Mammary epithelial cell (primary cell): ENCODE results near the gene SLITRK6.
A peak's percentile ranks its signal among the peaks of the same experiment; 100 is the strongest.

Experiments
- CTCF ChIP-seq, 2 donors: IDR thresholded peaks in 1 of 2; conservative IDR thresholded peaks in 1 of 2; 2 replicates each; pipeline ENCODE4 v1.5.1; 2011 to 2012; ENCODE audit warnings: inconsistent platforms in 2 of 2, low read length in 2 of 2, mild to moderate bottlenecking in 2 of 2, control low read depth in 1 of 2, low read depth in 1 of 2; ENCODE audit not compliant: insufficient read depth in 1 of 2; ENCODE audit errors: extremely low read depth in 1 of 2
- EZH2 ChIP-seq: IDR thresholded peaks from 2 replicates; pipeline ENCODE4 v1.6.1; 2012; ENCODE audit warnings: low read length, inconsistent platforms, borderline replicate concordance

GRCh38 chr13:85816413-85816812, 17.2 kb upstream of the SLITRK6 start:
- TF ChIP-seq CTCF (conservative IDR thresholded peaks at IDR 0.05 in 1 of 2, IDR thresholded peaks at IDR 0.05 in 1 of 2; ENCODE audit: extremely low read depth in 1 of 2, insufficient read depth in 1 of 2, low read depth in 1 of 2, low read length in 2 of 2) (peak; percentile 20 to 24), EZH2 (no peak)
